NCI-H2196 treated with DMSO at 0.1 percent for 48 hours (cell line): ENCODE results near the gene RASAL2.
"Not testable (repeated sequence)": the region's sequence is repeated elsewhere in the genome, so short reads cannot be mapped to it uniquely, and the experiment has no call there.

Experiments
- DNase-seq: peaks from one replicate; lab custom pipeline; 2025; ENCODE audit not compliant: unreplicated experiment; lab: John Stamatoyannopoulos, UW

The RASAL2 gene

DNA sequence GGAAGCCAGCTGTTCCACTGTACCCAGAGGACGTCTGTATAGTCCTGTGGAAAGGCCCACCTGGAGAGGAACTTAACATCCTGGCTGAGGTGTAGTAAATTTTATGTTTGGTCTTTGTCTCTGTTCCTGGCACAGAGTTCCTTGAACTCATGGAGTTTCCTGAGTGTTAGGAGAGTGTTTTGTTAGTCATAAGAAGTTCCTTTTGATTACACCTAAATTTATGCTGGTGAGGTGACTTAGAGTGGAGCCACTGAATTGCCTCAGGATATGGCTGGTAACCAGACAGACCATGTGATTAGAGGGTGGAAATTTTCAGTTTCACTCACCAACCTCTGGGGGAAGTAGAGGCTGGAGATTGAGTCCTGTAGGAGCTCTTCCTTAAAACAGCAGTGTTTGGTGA is 57.9 kb downstream of the RASAL2 start:
- DNase-seq, result no peak

DNA sequence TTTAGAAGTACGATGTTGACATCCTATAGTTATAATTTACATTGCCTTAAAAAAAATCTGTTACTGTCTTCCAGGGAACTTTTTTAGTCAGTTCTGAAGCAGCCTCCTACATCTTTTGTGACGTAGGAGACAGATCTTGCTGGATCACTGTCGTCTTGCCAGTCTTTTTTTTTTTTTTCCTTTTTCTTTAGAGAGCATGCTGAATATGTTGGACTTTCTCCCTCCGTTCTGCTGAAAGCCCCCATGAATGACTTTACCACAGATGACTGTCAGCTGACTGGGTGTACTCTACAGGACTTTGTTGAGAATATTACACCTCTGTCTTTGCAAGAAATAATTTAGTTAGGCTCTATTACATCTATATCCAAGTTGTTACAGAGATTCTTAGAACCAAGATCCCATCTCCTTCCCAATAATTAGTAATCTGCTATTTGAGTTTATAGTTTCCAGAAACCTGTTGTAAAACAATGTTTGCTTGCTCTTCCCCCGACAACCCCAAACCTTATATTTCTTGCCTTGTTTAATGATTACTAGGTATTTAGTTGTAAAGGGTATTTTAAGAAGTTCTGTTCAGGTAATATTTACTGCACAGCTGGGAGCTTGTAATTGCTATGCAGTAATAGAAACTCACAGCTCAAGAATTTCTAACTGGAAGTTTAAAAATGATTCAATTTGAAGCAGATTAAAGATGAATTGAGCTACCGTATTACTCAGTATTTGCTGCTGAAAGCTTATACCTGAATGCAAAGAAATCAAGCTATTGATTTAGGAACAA is 61.8 kb downstream of the RASAL2 start:
- no peak for DNase-seq

DNA sequence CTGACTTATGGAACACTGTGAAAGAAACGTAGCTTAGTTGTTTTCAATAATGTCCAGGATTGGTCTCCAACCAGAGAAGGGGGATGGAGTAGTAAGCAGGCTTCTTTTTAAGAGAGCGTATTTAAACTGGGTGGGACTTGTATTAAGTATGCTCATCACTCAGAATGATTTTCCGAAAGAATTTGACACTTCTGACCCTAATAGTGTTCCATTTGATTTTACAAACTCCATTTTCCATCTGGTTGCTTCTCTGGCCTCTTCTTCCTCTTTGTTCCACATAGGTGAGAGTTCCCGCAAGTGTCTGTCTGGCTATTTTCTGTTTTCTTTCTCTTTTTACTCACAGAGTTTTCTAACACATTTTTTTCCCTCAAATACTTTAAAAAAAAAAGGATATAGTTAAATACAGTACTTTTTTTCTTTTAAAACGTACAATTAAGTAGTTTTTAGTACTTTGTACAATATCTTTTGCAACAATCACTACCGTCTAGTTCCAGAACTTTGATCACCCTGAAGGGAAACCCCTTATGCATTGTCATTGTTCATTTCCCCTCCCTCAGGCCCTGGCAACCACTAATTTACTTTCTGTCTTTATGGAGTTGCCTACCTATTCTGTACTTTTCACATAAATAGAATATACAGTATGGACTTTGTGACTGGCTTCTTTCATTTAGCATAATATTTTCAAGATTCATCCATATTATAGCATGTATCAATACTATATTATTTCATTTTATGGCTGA is 67.0 kb downstream of the RASAL2 start:
- no peak for DNase-seq

DNA sequence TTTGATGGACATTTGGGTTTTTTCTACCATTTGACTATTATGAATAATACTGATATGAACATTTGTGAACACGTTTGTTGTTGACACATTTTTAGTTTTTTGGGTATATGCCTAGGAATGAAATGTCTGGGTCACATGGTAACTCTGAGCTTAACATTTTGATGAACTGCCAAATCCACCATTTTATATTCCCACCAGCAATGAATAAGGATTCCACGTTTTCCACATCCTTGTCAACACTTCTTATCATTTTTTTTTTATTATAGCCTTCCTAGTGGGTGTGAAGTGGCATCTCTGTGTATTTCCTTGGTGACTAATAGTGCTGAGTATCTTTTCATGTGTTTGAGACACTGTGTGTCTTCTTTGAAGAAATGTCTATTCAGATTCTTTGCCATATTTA is 67.6 kb downstream of the RASAL2 start:
- no peak for DNase-seq

DNA sequence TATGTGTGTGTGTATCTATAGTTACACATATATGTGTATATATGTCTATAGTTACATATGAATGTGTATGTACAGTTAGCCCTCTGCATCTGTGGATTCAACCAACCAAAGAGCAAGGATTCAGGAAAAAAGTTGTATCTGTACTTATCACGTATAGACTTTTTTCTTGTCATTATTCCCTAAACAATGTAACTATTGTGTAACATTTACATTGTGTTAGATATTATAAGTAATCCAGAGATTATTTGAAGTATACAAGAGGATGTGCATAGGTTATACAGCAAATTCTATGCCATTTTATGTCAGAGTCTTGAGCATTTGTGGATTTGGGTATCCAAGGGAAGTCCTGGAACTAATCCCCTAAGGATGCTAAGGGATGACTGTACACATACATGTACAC is 71.3 kb downstream of the RASAL2 start:
- DNase-seq, result no peak

DNA sequence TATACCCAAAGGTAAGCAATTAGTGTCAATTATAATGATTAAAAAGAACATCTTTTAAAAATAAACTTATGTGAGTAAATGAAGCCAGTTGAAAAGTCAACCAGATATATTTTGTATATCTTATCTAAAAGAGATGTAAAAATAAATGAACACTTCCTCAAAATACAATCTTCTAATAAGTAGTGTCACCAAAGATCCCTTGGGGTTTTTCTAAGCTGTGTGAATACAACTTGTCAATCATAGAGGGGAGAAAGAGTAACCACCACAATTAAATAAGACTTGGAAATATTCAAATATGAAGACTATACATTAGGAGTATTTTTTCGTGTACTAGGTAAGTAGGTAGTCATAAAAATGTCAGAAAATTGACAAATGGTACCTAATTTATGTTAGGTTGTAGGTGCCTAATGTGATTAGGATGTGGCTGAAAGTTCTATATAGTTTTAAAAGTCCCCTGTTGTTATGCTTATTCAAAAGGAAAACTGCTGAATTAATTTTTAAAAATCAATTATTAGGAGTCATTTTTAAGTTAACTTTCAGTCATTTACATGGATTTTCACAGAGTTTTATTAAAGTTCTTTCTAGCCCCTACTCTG is 72.6 kb downstream of the RASAL2 start:
- DNase-seq, result no peak

DNA sequence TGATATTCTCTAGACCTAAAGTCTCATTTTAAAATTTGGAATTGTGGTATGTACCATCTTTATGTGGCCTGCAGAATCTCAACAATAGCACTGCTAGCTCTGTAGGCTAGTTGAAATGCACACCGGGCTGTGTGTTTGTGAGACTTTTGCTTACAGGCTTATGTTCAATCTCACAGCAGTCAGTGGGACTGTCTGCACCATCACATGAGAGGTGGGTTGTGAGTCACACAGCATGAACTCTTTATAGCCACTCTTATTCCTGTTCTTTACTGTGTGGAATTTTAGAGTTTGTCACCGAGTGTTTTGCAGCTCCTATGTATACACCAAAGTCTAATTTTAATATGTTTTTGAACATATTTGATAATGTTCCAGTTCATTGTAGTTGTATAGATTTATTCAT is 74.6 kb downstream of the RASAL2 start:
- DNase-seq, result no peak

DNA sequence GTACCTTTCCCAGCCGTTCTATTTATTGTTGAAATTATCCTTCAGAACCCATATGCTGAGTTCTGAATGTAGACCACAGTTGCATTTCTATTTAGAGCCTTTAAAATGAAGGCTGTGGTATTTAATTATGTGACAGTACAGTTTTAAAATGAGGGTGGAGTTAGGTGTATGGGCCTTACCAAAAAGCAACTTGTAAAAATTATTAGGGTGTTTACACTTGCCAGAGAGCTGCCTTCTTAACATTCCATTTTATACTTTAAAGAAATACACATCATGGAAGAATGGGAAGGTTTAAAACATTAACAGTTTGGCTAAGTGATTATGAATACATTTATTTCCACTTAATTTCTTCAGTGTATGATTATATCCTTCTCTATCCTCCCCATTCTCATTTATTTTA is 75.7 kb downstream of the RASAL2 start:
- no peak for DNase-seq

DNA sequence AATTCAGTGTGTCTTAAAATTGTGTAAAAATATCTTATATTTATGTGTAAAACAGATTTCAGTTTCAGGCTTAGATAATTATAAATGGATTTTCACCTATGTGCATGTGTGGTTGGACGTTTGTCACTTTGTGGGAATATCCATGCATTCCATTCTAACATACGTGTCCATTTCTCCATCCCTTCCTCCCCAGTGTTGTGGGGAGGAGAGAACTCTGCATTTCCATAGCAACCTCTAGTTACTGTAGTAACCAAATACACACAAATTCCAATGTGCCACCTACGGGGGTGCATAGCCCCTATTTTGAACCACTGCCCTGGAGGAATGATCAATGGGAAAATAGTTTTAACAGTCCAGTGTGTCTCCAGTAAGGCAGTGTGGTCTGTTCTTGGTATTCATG is 79.0 kb downstream of the RASAL2 start:
- DNase-seq, result no peak

DNA sequence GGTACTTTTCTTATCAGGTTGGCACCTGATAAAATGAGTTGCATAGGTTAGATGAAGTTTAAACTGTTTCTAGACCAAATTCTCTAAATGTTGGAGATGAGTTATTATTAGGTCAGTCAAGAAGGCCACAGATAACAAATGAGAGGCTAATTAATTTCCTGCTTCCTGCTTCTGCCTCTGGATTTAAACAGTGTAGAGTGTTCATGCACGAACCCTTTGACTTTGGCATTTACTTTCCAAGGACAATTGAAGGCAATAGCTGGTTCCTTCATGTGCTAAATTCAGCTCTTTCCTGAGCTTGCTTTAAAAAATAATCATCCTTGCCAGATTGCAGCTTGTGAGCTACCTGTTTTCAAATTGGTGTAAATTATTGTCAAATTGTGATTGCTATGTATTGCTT is 80.6 kb downstream of the RASAL2 start:
- no peak for DNase-seq

DNA sequence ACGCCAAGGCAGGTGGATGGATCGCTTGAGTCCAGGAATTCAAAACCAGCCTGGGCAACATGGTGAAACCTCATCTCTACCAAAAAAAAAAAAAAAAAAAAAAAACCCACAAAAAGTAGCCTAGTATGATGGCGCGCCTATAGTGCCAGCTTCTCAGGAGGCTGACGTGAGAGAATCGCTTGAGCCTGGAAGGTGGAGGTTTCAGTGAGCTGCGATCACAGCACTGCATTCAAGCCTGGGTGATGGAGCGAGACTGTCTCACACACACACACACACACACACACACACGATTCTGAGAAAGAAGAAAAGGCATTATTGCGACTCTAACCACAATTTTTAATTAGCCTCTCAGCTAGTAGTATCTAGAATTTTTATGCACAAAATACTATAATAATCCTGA is 86.5 kb downstream of the RASAL2 start:
- no peak for DNase-seq

DNA sequence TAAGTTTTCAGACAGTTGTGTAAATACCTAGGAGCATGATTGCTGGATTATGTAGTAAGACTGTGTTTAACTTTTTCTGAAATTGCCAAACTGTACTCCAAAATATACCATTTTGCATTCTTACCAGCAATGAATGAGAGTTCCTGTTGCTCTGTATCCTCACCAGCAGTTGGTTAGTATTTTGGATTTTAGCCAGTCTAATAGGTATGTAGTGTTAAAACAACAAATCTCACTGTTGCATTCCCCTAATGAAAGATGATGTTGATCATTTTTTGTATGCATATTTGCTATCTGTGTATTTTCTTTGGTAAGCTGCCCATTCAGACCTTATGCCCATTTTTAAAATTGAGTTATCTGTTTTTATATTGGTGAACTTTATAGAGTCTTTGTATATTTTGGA is 89.9 kb downstream of the RASAL2 start:
- DNase-seq, result no peak

DNA sequence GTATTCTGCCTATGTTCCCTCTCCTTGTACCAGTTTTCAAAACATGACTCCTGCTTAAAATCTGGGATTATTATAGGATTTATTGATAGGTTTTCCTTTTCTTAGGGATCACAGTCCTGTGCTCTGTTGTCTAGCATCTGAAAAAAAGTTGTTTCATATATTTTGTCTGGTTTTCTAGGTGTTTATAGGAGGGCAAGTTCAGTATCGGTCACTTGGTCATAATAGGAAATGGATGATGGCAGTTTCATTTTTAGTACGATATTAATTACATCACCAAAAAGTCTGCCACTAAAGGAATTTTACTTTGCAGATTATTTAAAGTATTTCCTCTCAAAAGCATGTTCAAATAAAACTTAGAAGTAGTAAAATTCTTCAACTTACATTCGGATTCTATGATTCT is 94.4 kb downstream of the RASAL2 start:
- DNase-seq, result no peak

DNA sequence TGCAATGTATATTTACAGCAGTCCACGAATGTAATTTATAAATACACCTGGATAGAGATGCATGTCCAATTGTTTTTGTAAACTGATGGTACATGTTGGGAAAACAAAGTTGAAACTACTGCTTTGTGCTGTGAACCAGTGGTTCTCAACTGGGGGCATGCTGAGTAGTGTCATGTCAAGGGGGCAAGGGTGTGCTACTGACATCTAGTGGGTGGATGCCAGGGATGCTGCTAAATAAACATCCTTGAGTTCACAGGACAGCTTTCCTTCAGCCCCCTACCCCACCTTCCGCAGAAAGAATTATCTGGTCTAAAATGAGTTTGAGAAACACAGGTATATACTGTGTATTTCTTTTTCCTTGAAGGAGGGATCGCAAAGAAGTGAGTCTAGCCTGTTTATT is 95.9 kb downstream of the RASAL2 start:
- DNase-seq, result no peak

DNA sequence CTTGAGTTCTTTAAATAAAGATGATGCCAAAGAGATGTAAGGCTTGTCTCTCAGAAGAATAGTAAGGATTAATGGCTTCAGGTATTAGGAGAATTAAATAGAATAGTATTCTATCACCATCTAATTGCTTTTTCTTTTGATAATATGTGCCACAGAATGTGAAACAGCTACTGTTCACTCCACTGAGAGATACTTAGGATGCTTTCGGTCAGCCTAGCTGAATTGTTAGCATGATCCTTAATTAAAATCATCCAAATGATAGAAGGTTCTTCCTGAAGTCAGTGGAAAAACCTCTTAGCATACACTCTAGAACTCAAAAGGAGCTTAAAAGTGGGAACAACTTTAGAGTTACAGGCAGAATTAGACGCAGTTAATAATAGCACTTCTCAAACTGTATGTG is 97.0 kb downstream of the RASAL2 start:
- no peak for DNase-seq

DNA sequence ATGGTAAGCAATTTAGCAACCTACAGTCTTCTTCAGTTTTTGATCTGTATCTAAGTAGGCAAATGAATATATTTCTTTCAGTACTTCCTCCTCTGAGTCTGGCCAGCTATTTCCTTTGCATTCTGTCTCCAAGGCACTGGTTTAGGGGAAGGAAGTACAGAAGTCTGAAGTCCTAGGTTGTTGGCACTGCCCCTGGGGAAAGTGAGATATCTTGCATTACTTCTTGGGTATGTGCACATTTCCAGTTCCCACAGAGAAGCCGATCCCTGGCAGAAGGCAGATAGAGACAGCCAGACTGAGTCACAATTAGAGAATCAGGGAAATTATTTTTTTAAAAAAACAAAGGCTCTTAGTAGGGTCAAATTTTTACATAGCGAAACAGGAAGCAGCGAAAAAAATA is 98.8 kb downstream of the RASAL2 start:
- DNase-seq, result no peak

DNA sequence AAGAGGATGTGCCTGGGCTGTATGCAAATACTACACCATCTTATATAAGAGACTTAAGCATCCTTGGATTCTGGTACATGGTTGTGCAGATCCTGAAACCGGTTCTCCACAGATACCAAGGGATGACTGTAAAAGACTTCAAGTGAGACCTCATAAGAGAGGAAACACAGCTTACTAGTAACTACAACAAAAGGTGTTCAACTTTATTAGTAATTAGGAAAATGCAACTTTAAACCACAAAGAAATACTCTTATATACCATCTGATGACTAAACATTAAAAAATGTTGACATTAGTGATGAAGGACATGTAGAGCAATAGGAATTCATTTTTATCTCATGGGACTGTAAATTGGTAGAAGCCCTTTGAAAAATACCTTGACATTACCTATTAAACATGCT is 102.7 kb downstream of the RASAL2 start:
- DNase-seq, result no peak

DNA sequence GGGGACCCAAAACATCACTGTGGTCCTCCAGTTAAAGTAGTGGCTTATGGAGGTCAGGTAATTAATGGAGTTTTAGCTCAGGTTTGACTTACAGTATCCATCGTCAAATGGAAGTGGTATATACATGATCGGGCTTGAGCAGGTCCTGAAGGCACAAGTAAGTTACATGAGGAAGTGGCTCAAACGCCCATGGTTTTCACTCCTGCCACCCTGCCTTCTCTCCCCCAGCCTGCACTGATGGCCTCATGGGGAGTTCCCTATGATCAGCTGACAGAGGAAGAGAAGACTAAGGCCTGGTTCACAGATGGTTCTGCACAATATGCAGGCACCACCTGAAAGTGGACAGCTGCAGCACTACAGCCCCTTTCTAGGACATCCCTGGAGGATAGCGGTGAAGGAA is 108.2 kb downstream of the RASAL2 start:
- not testable (repeated sequence) for DNase-seq

DNA sequence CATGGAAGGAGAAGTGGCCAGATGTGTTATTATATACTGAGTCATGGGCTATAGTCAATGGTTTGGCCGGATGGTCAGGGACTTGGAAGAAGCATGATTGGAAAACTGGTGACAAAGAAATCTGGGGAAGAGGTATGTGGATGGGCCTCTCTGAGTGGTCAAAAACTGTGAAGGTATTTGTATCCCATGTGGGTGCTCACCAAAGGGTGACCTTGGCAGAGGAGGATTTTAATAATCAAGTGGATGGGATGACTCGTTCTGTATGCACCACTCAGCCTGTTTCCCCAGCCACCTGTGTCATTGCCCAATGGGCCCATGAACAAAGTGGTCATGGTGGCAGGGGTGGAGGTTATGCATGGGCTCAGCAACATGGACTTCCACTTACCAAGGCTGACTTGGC is 108.6 kb downstream of the RASAL2 start:
- not testable (repeated sequence) for DNase-seq

DNA sequence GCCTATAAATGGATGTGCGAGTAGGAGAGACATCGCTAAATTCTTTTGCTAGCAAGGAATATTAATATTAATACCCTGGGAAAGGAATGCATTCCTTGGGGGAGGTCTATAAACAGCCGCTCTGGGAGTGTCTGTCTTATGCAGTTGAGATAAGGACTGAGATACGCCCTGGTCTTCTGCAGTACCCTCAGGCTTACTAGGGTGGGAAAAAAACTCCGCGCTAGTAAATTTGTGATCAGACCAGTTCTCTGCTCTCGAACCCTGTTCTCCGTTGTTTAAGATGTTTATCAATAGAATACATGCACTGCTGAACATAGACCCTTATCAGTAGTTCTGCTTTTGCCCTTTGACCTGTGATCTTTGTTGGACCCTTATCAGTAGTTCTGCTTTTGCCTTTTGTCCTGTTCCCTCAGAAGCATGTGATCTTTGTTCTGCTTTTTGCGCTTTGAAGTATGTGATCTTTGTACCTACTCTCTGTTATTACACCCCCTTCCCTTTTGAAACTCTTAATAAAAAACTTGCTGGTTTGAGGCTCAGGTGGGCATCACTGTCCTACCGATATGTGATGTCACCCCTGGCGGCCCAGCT is 114.5 kb downstream of the RASAL2 start:
- not testable (repeated sequence) for DNase-seq

DNA sequence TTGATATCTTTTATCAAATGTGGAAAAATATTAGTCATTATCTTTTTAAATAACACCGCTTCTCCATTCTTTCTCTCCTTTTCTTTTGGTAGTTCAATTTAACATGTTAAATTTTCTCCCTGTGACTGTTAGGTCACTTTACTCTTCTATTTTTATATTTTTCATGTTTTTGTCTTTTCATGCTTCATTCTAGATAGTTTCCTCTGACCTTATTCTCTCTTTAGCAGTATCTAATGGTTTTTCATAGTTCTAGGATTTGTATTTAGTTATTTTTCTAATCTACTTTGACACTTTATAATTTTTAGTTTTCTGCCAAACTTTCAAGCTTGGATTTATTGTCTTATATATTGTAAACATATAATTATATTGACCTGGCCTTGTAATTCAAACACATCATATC is 116.0 kb downstream of the RASAL2 start:
- no peak for DNase-seq

DNA sequence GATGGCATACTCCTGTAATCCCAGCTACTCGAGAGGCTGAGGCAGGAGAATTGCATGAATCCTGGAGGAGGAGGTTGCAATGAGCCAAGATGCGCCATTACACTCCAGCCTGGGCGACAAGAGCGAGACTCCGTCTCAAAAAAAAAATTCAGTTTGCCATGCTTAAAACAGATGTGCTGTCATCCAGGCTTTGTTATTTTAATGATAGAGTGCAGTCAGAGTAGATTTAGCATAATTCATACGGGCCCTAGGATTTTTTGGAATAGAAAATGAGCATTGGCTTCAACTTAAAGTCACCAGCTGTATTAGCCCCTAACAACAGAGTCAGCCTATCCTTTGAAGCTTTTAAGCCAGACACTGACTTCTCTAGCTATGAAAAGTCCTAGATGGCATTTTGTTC is 124.6 kb downstream of the RASAL2 start:
- no peak for DNase-seq
